K562 (cell line): Measurements from ENCODE around the gene CFHR1. TPM values are rescaled to one million over a fixed set of nuclear protein-coding genes. Genes with fewer than 3 reads are reported as not detected.
"Not testable (repeated sequence)": the region's sequence is repeated elsewhere in the genome, so short reads cannot be mapped to it uniquely, and the experiment has no call there.

Experiments
- ATAC-seq: fragments of 200-7000 bp; cut with Tn5 transposase; 3 replicates; pipeline ENCODE4 v1.9.1; 2020; ENCODE audit warnings: moderate library complexity
- BruUV-seq: library from RNA; stranded (reverse); fragments of 400-500 nt; replicated peaks from 2 replicates; lab custom pipeline; 2021; lab: Mats Ljungman, UMichigan
- CTCF ChIA-PET: fragments of 300-600 bp; formaldehyde crosslinking; extraction: SDS; loops from one replicate; lab custom pipeline; 2021; ENCODE audit warnings: low intra/inter-chr PET ratio; lab: Yijun Ruan, JAX
- POLR2A ChIA-PET: fragments of 300-600, 350-650 bp; sonication (Branson Sonifier 250); formaldehyde crosslinking; extraction: SDS; loops from one replicate; lab custom pipeline; 2021; ENCODE audit warnings: antibody characterized with exemption, inconsistent platforms; lab: Yijun Ruan, JAX
- DNase-seq, 4 experiments: peaks; one replicate each; pipeline versions ENCODE4 v3.0.0 to v3.0.0-alpha.2; 2011 to 2018; ENCODE audit warnings: low spot score in 3 of 4, mixed read lengths in 3 of 4; ENCODE audit errors: extremely low read depth in 1 of 4
- FAIRE-seq: peaks from 2 replicates; lab custom pipeline; 2011; peaks lifted over from hg19 to GRCh38; lab: Jason Lieb, UNC
- H2AFZ ChIP-seq: 2 replicates; pipeline ENCODE4 v1.6.0; 2011; ENCODE audit warnings: low read depth, low read length, control low read depth, inconsistent platforms
- H3K27ac ChIP-seq: fragments of 200-600 bp; 3 replicates; pipeline ENCODE4 v1.8.0; 2011; ENCODE audit warnings: low read depth, mild to moderate bottlenecking, control low read depth, inconsistent platforms, low read length, moderate library complexity, mixed read lengths; ENCODE audit errors: extremely low read depth
- H3K27me3 ChIP-seq, 2 experiments: fragments of 300-600 bp in 1 of 2; 2 replicates in 1 of 2; 3 replicates in 1 of 2; pipeline versions ENCODE4 v1.6.0 to v1.8.0; 2011; ENCODE audit warnings: inconsistent platforms in 2 of 2, low read length in 2 of 2, mild to moderate bottlenecking in 1 of 2, mixed read lengths in 1 of 2, moderate library complexity in 1 of 2; ENCODE audit not compliant: control insufficient read depth in 2 of 2, insufficient read depth in 2 of 2
- H3K36me3 ChIP-seq: fragments of 300-600 bp; 3 replicates; pipeline ENCODE4 v1.8.0; 2011; ENCODE audit warnings: mild to moderate bottlenecking, low read length, inconsistent platforms; ENCODE audit not compliant: control insufficient read depth, insufficient read depth
- H3K4me1 ChIP-seq, 2 experiments: fragments of 200-600 bp in 1 of 2; replicated peaks in 1 of 2; 2 replicates in 1 of 2; 3 replicates in 1 of 2; pipeline versions ENCODE4 v1.5.1 to v1.8.0; 2011; ENCODE audit warnings: inconsistent platforms in 2 of 2, low read length in 2 of 2, mild to moderate bottlenecking in 1 of 2, mixed read lengths in 1 of 2, moderate library complexity in 1 of 2; ENCODE audit not compliant: control insufficient read depth in 2 of 2, insufficient read depth in 2 of 2
- H3K4me2 ChIP-seq: 2 replicates; pipeline ENCODE4 v1.6.1; 2011; ENCODE audit warnings: low read length, control low read depth, inconsistent platforms, mixed read lengths; ENCODE audit not compliant: insufficient read depth
- H3K4me3 ChIP-seq: fragments of 200-600 bp; sonication (generic), shearing (Covaris generic); 2 replicates; pipeline ENCODE4 v1.5.1; 2016; ENCODE audit warnings: control low read depth, inconsistent platforms
- H3K79me2 ChIP-seq: fragments of 200-600 bp; 3 replicates; pipeline ENCODE4 v1.8.0; 2011; ENCODE audit warnings: low read length, inconsistent platforms; ENCODE audit not compliant: control insufficient read depth, insufficient read depth
- H3K9ac ChIP-seq, 2 experiments: 2 replicates each; pipeline versions ENCODE4 v1.6.0 to v1.6.1; 2011; ENCODE audit warnings: low read depth in 2 of 2, low read length in 2 of 2, control low read depth in 1 of 2, inconsistent platforms in 1 of 2, mild to moderate bottlenecking in 1 of 2, mixed read lengths in 1 of 2; ENCODE audit not compliant: insufficient read depth in 1 of 2
- H3K9me1 ChIP-seq: one replicate; pipeline ENCODE4 v1.6.0; 2011; ENCODE audit warnings: inconsistent platforms, mild to moderate bottlenecking, low read length, moderate library complexity; ENCODE audit not compliant: control insufficient read depth, insufficient read depth
- H3K9me3 ChIP-seq: replicated peaks from 2 replicates; pipeline ENCODE4 v1.5.1; 2011; ENCODE audit warnings: low read depth, low read length, inconsistent platforms; ENCODE audit not compliant: control insufficient read depth, insufficient read depth
- H4K20me1 ChIP-seq: replicated peaks from 2 replicates; pipeline ENCODE4 v1.6.1; 2011; ENCODE audit warnings: low read length, inconsistent platforms, mixed read lengths; ENCODE audit not compliant: control insufficient read depth, insufficient read depth
- NR2C1 ChIP-seq, 2 experiments: fragments of 450-650 bp; IDR thresholded peaks; 2 replicates each; pipeline ENCODE4 v1.6.1; 2017; ENCODE audit warnings: mild to moderate bottlenecking in 2 of 2, antibody characterized with exemption in 1 of 2, inconsistent platforms in 1 of 2, missing compliant biosample characterization in 1 of 2, missing genetic modification characterization in 1 of 2
- TOE1 ChIP-seq, 2 experiments: fragments of 450-650 bp in 1 of 2; sonication (generic) in 1 of 2; formaldehyde crosslinking in 1 of 2; IDR thresholded peaks; 2 replicates each; pipeline versions ENCODE4 v1.7.1 to v1.8.0; 2016 to 2022; ENCODE audit warnings: borderline replicate concordance in 2 of 2, mild to moderate bottlenecking in 2 of 2, antibody characterized with exemption in 1 of 2, inconsistent platforms in 1 of 2, low read depth in 1 of 2, missing genetic modification reagents in 1 of 2, moderate library complexity in 1 of 2
- ZBTB40 ChIP-seq, 2 experiments: fragments of 450-650 bp in 1 of 2; sonication (generic) in 1 of 2; formaldehyde crosslinking in 1 of 2; IDR thresholded peaks; 2 replicates each; pipeline versions ENCODE4 v1.7.1 to v1.9.0; 2016 to 2022; ENCODE audit warnings: inconsistent platforms in 1 of 2, mild to moderate bottlenecking in 1 of 2, missing genetic modification reagents in 1 of 2
- WGBS: fragments of 100-300 bp; shearing (Covaris generic); methylation state at CpG from one replicate; pipeline ENCODE4 v1.1.6; 2016; ENCODE audit warnings: low coverage, mixed read lengths; ENCODE audit not compliant: insufficient coverage; ENCODE audit errors: missing lambda C conversion rate; 5-methylcytosine and 5-hydroxymethylcytosine counted together
- in situ Hi-C: fragments of 300-500 bp; cut with MboI; formaldehyde crosslinking; loops from 4 replicates; pipeline ENCODE4 v1.15.0; 2018; ENCODE audit warnings: inconsistent platforms, mixed read lengths
- intact Hi-C: fragments of 100-400 bp; cut with micrococcal nuclease; formaldehyde crosslinking; loops from 2 replicates; pipeline ENCODE4 v1.14.2; 2022
- polyA plus RNA-seq, 8 experiments: library from polyadenylated mRNA; depleted of rRNA in 4 of 8; stranded (reverse) in 5 of 8; unstranded in 3 of 8; fragments of >200 nt; fragmentation: Nextera tagmentation in 2 of 8; fragmentation: Illumina TruSeq in 1 of 8; extraction: Ambion mirVana in 2 of 8; extraction: Trizol in 1 of 8; gene quantifications; 2 replicates each; pipeline versions ENCODE4 v1.2.1 to v1.2.3, GENCODE V29; 2011 to 2014; ENCODE audit warnings: inconsistent platforms in 1 of 8, missing spikeins in 1 of 8
- total RNA-seq, 7 experiments: library from RNA; depleted of rRNA in 6 of 7; stranded (reverse); fragments of >200 nt in 6 of 7; fragmentation: Illumina TruSeq in 2 of 7; extraction: Trizol in 2 of 7; gene quantifications; 2 replicates each; pipeline versions ENCODE4 v1.2.1 to v1.2.3, GENCODE V29; 2011 to 2021; ENCODE audit warnings: low replicate concordance in 1 of 7
- TF ChIP-seq, protein P1 (sequence below): sonication (generic); formaldehyde crosslinking; IDR thresholded peaks from 2 replicates; pipeline ENCODE4 v1.9.0; 2022; ENCODE audit warnings: mild to moderate bottlenecking, missing genetic modification reagents

Gene CFHR1
- total and polyA plus RNA-seq, 9 of the 15 experiments (the other 6 are each of a cell fraction or from before 2014, with no cell fraction given), result 0.17 to 0.29 TPM; not detected in 7

- TF ChIP-seq ZBTB40 (IDR thresholded peaks at IDR 0.05) (no peak), ZBTB40 (CRISPR knock-in tag; IDR thresholded peaks at IDR 0.05) (no peak), NR2C1 (IDR thresholded peaks at IDR 0.05) (no peak), NR2C1 (tag; IDR thresholded peaks at IDR 0.05) (no peak), TOE1 (IDR thresholded peaks at IDR 0.05; ENCODE audit: borderline replicate concordance) (no peak), TOE1 (CRISPR knock-in tag; IDR thresholded peaks at IDR 0.05; ENCODE audit: borderline replicate concordance, low read depth) (no peak)
- TF ChIP-seq, protein P1, sequence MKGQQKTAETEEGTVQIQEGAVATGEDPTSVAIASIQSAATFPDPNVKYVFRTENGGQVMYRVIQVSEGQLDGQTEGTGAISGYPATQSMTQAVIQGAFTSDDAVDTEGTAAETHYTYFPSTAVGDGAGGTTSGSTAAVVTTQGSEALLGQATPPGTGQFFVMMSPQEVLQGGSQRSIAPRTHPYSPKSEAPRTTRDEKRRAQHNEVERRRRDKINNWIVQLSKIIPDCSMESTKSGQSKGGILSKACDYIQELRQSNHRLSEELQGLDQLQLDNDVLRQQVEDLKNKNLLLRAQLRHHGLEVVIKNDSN, result no peak
These were observed 40.4 kb upstream of the CFHR1 start (continued) for GRCh38 chr1:196779093-196779492.

- POLR2A ChIA-PET, BruUV-seq, H3K4me2 ChIP-seq, H3K9me1 ChIP-seq, H3K79me2 ChIP-seq, H3K4me1 ChIP-seq, H3K4me3 ChIP-seq, H3K36me3 ChIP-seq, H3K9me3 ChIP-seq, H4K20me1 ChIP-seq, DNase-seq, ATAC-seq, CTCF ChIA-PET, H2AFZ ChIP-seq, H3K27ac ChIP-seq, in situ Hi-C loops, H3K27me3 ChIP-seq, FAIRE-seq, H3K9ac ChIP-seq, intact Hi-C loops: not testable (repeated sequence)
- WGBS, result no CpG with 5 or more reads among the region's 1 CpG
These were observed 28.3 kb upstream of the CFHR1 start for GRCh38 chr1:196791252-196791651.
